Body of pancreas (tissue), 4 donors: Measurements from ENCODE around the gene ANKRD11. TPM values are rescaled to one million over a fixed set of nuclear protein-coding genes. Genes with fewer than 3 reads are reported as not detected.

Source experiments
- ATAC-seq: fragments of 150-250 bp; one replicate; pipeline ENCODE4 v1.9.1; 2016
- DNase-seq, 4 donors: peaks; one replicate each; pipeline ENCODE4 v3.0.0-alpha.2; 2019
- H3K27ac ChIP-seq, 4 donors: fragments of 200-600 bp; sonication (generic); 1 replicate in 3 of 4; 2 replicates in 1 of 4; pipeline versions ENCODE4 v1.5.1 to v1.6.1; 2016 to 2019; ENCODE audit warnings: mild to moderate bottlenecking in 1 of 4, mixed read lengths in 1 of 4, moderate library complexity in 1 of 4
- H3K27me3 ChIP-seq, 2 donors: fragments of 200-600 bp; sonication (generic); one replicate each; pipeline ENCODE4 v1.6.0; 2016; ENCODE audit warnings: mild to moderate bottlenecking in 1 of 2
- H3K36me3 ChIP-seq, 2 donors: fragments of 200-600 bp; sonication (generic); replicated peaks in 1 of 2; 2 replicates each; pipeline ENCODE4 v1.5.1; 2016; ENCODE audit warnings: low read depth in 2 of 2; ENCODE audit not compliant: insufficient read depth in 1 of 2
- H3K4me1 ChIP-seq: fragments of 200-600 bp; sonication (generic); one replicate; pipeline ENCODE4 v1.6.0; 2016
- H3K4me3 ChIP-seq, 2 donors: fragments of 200-600 bp; sonication (generic); 1 replicate in 1 of 2; 2 replicates in 1 of 2; pipeline ENCODE4 v1.5.1; 2016 to 2019
- H3K9me3 ChIP-seq, 3 donors: fragments of 200-600 bp; sonication (generic); 1 replicate in 2 of 3; 2 replicates in 1 of 3; pipeline ENCODE4 v1.5.1; 2016
- POLR2A ChIP-seq, 3 donors: fragments of 450-650 bp; IDR thresholded peaks; one replicate each; pipeline ENCODE4 v1.6.1; 2016; ENCODE audit warnings: antibody characterized with exemption in 3 of 3, mild to moderate bottlenecking in 2 of 3
- whole genome bisulfite sequencing, 2 donors: methylation state at CpG; one replicate each; pipeline ENCODE4 v1.1.5; 2017; 5-methylcytosine and 5-hydroxymethylcytosine counted together
- intact Hi-C: fragments of 100-400 bp; cut with DNase I; formaldehyde crosslinking; loops from one replicate; pipeline ENCODE4 v1.15.1; 2023
- total RNA-seq, 2 donors: library from RNA; depleted of rRNA; stranded (reverse); fragments of >200 nt; gene quantifications; one replicate each; pipeline ENCODE4 v1.1.0, GENCODE V29; 2016
- TF ChIP-seq, protein P1 (sequence below), 7 experiments: fragments of 450-650 bp in 4 of 7; fragments of 200-600 bp in 3 of 7; sonication (generic) in 3 of 7; IDR thresholded peaks; one replicate each; pipeline ENCODE4 v1.5.1; 2016 to 2019; ENCODE audit warnings: antibody characterized with exemption in 7 of 7

Gene ANKRD11
- total RNA-seq, 2 donors from 2014 or later, result 52.1 to 97.9 TPM

DNA sequence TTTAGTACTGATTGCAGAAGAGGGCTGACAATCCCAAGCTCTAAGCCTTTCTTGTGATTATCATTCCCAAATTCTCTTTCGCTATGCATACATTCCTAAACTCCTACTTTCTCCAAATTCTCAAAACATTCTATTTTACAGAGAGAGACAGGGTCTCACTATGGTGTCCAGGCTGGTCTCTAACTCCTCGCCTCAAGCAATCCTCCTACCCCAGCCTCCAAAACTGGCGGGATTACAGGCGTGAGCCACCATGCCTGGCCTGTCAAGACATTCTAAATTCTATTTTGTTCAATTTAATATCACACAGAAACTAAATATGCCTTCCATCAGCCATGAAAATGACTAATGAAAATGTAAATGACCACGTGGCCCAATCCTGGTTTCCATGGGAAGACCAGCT is 39.8 kb downstream of the ANKRD11 start:
- Histone ChIP-seq H3K4me1 (peaks cover 87% of the 10 kb centered on the region), H3K4me3 (no peak overlapping the region), H3K9me3 (no peaks in the 10 kb centered on the region), H3K27ac (no peak overlapping the region), H3K27me3 (no peaks in the 10 kb centered on the region), H3K36me3 (no peaks in the 10 kb centered on the region)
- WGBS, 2 donors, result 89 to 92% methylated on average over 5 of the region's 5 CpGs
- intact Hi-C loops, result no loop called here
- ATAC-seq (no peak), DNase-seq (no peak)
- TF ChIP-seq POLR2A (IDR thresholded peaks at IDR 0.05), result no peak
- TF ChIP-seq, protein P1, sequence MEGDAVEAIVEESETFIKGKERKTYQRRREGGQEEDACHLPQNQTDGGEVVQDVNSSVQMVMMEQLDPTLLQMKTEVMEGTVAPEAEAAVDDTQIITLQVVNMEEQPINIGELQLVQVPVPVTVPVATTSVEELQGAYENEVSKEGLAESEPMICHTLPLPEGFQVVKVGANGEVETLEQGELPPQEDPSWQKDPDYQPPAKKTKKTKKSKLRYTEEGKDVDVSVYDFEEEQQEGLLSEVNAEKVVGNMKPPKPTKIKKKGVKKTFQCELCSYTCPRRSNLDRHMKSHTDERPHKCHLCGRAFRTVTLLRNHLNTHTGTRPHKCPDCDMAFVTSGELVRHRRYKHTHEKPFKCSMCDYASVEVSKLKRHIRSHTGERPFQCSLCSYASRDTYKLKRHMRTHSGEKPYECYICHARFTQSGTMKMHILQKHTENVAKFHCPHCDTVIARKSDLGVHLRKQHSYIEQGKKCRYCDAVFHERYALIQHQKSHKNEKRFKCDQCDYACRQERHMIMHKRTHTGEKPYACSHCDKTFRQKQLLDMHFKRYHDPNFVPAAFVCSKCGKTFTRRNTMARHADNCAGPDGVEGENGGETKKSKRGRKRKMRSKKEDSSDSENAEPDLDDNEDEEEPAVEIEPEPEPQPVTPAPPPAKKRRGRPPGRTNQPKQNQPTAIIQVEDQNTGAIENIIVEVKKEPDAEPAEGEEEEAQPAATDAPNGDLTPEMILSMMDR (IDR thresholded peaks at IDR 0.05), result no peak

DNA sequence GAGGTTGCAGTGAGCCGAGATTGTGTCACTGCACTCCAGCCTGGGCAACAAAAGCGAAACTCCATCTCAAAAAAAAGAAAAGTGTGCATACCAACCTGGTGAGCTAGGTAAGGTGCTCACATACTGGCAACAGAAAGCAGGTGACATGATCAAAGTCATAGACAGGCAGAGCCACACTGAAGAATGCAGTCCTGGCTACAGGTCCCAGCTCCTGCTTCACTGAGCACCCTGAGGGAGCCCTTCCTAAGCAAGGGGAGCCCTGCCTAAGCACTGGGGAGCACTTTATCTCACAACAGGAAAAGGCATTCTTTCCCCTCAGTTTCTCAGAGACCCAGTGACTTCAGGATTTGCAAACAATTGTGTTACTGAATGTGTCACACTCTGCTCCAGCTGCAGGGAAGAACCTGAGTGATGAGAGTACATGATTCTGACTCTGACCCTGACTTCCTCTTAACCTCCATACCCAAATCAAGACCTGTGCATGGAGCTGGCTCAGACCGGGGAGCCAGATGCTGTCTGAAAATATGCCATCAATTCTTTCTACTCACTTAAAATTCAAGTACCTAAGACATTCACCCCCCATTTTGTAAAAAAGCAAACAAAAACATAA is 40.5 kb downstream of the ANKRD11 start:
- Histone ChIP-seq H3K27me3 (no peaks in the 10 kb centered on the region), H3K4me1 (peaks cover 88% of the 10 kb centered on the region), H3K36me3 (no peaks in the 10 kb centered on the region), H3K9me3 (no peaks in the 10 kb centered on the region), H3K4me3 (no peak overlapping the region), H3K27ac (peak overlapping the region; percentile 13 to 57 (median 20))
- no peak for DNase-seq
- WGBS, 2 donors, result 64 to 81% methylated on average over 3 of the region's 3 CpGs
- TF ChIP-seq, protein P1 (IDR thresholded peaks at IDR 0.05), result no peak
- no peak for TF ChIP-seq POLR2A (IDR thresholded peaks at IDR 0.05)
- peak; percentile 56 for ATAC-seq
- intact Hi-C loops, result no loop called here

DNA sequence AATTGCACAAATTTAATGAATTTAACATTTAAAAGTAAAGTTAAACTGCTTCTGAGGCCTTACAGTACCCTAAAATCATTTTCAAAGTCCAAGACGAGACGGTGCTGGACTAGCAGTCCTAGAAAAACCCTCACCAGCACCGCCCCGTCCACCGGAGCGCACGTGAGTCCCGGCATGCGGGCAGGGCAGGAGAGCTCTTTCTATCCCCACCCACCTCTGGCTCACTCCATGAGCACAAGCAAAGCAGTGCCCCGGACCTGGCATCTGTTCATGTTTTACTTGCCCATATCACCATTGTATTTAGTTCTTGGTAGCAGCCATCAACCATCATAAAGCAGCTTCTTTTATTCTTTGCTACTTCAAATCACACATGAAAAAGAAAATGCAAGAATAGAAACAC is 41.7 kb downstream of the ANKRD11 start:
- intact Hi-C loops, result no loop called here
- TF ChIP-seq POLR2A (IDR thresholded peaks at IDR 0.05), result no peak
- TF ChIP-seq, protein P1 (IDR thresholded peaks at IDR 0.05), result no peak
- WGBS, 2 donors, result 41 to 57% methylated on average over 10 of the region's 10 CpGs
- no peaks in the 10 kb centered on the region for H3K36me3 ChIP-seq
- peak overlapping the region in 2 of 4 donors; percentile 29 to 57 for H3K27ac ChIP-seq
- H3K27me3 ChIP-seq, result no peaks in the 10 kb centered on the region
- no peak overlapping the region for H3K4me3 ChIP-seq
- H3K4me1 ChIP-seq, result peaks cover 91% of the 10 kb centered on the region
- DNase-seq (peak; percentile 35 to 73 (median 60)), ATAC-seq (peak; percentile 28)
- H3K9me3 ChIP-seq, result no peaks in the 10 kb centered on the region

DNA sequence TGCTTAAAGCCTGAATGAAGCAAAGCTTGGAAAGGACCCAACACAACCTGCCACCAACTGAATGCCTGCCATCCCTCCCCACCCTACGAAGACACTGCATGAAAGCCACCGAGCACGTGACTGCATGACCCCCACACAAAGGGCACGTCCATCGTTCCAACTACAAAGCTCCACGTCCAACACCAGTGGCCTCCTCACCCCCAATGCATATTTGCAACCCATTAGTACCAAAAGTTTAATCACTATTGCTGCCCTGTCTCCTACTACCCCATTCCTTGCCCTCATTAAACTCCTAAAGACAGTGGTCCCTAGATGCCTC is 43.4 kb downstream of the ANKRD11 start:
- ATAC-seq (no peak), DNase-seq (no peak)
- Histone ChIP-seq H3K27ac (no peak overlapping the region), H3K27me3 (no peaks in the 10 kb centered on the region), H3K36me3 (no peaks in the 10 kb centered on the region), H3K4me1 (peaks cover 93% of the 10 kb centered on the region), H3K4me3 (no peak overlapping the region), H3K9me3 (no peaks in the 10 kb centered on the region)
- 35 to 49% methylated on average over 6 of the region's 6 CpGs for WGBS, 2 donors
- intact Hi-C loops, result no loop called here
- TF ChIP-seq, protein P1 (IDR thresholded peaks at IDR 0.05), result no peak
- TF ChIP-seq POLR2A (IDR thresholded peaks at IDR 0.05), result no peak
